ENCODE measurements around the gene GABRD.

- no peak for TF ChIP-seq POLR2A (IDR thresholded peaks at IDR 0.05; ENCODE audit: low read depth, low read length)
- no peak for TF ChIP-seq PAX5 (IDR thresholded peaks at IDR 0.05; ENCODE audit: insufficient read depth, low read length, severe bottlenecking)
- TF ChIP-seq POLR2AphosphoS5 (IDR thresholded peaks at IDR 0.05; ENCODE audit: low read depth, low read length): no peak
- no peak for TF ChIP-seq TAF1 (IDR thresholded peaks at IDR 0.05; ENCODE audit: low read depth, low read length)
- no peak for TF ChIP-seq POU2F2 (IDR thresholded peaks at IDR 0.05; ENCODE audit: low read depth, low read length)
Measured at GRCh38 chr1:2070800-2071530, 51.8 kb downstream of the GABRD start.

All from GM12891 (cell line).